T-helper 2 cell treated with Interferon-gamma antibody and Interleukin-4, amounts not matched to agents 100 ng/mL and 5 ng/mL, for 36 hours (primary cell): Measurements from ENCODE around the gene PDE3B. TPM values are rescaled to one million over a fixed set of nuclear protein-coding genes. Genes with fewer than 3 reads are reported as not detected.
"Not testable (repeated sequence)": the region's sequence is repeated elsewhere in the genome, so short reads cannot be mapped to it uniquely, and the experiment has no call there.

ENCODE experiments used
- intact Hi-C: fragments of 100-400 bp; cut with micrococcal nuclease; formaldehyde crosslinking; loops from one replicate; pipeline ENCODE4 v1.15.1; 2023
- total RNA-seq: library from RNA; stranded (reverse); gene quantifications from 2 replicates; pipeline ENCODE4 v1.2.3, GENCODE V29; 2022

The PDE3B gene
- total RNA-seq, 1 donor from 2014 or later, result 103 TPM

- intact Hi-C loops, result loop anchor here (2.0 to 10.0 kb wide), 2 partner anchors 249 to 433 kb away; partner anchors contain the start of gene CALCB
Observed at GRCh38 chr11:14641801-14642200, 1.8 kb upstream of the PDE3B start.

GRCh38 chr11:14642453-14642852, 1.2 kb upstream of the PDE3B start:
- intact Hi-C loops, result loop anchor here (2.0 to 10.0 kb wide), 2 partner anchors 248 to 432 kb away; partner anchors contain the start of gene CALCB

GRCh38 chr11:14642873-14643696, 519 bp upstream of the PDE3B start:
- intact Hi-C loops, result loop anchor here (1.0 to 10.0 kb wide), 3 partner anchors 65 to 432 kb away; partner anchors contain the start of gene CALCB

GRCh38 chr11:14644226-14645014, 816 bp downstream of the PDE3B start:
- intact Hi-C loops, result loop anchor here (1.0 to 10.0 kb wide), 5 partner anchors 50 to 430 kb away; partner anchors contain the start of genes CALCB and PSMA1

- intact Hi-C loops, result loop anchor here (1.0 to 10.0 kb wide), 5 partner anchors 50 to 430 kb away; partner anchors contain the start of genes CALCB and PSMA1
Observed at GRCh38 chr11:14645015-14645912, 1.7 kb downstream of the PDE3B start.

GRCh38 chr11:14645985-14646900, 2.6 kb downstream of the PDE3B start:
- intact Hi-C loops, result loop anchor here (1.0 to 10.0 kb wide), 8 partner anchors 51 to 429 kb away; partner anchors contain the start of genes CALCB, COPB1 and PSMA1

- intact Hi-C loops, result no loop called here
Observed at GRCh38 chr11:14650064-14650463, 6.5 kb downstream of the PDE3B start.

- intact Hi-C loops, result no loop called here
Observed at GRCh38 chr11:14653090-14653489, 9.5 kb downstream of the PDE3B start.

- intact Hi-C loops, result no loop called here
Observed at GRCh38 chr11:14655435-14655834, 11.8 kb downstream of the PDE3B start.

GRCh38 chr11:14656536-14657457, 13.2 kb downstream of the PDE3B start:
- intact Hi-C loops, result no loop called here

- intact Hi-C loops, result no loop called here
Observed at GRCh38 chr11:14657841-14658240, 14.2 kb downstream of the PDE3B start.

- intact Hi-C loops, result not testable (repeated sequence)
Observed at GRCh38 chr11:14664926-14665325, 21.3 kb downstream of the PDE3B start.

- intact Hi-C loops, result not testable (repeated sequence)
Observed at GRCh38 chr11:14667329-14667728, 23.7 kb downstream of the PDE3B start.

- intact Hi-C loops, result no loop called here
Observed at GRCh38 chr11:14668731-14669301, 25.2 kb downstream of the PDE3B start.

- intact Hi-C loops, result no loop called here
Observed at GRCh38 chr11:14669499-14669898, 25.9 kb downstream of the PDE3B start.

- intact Hi-C loops, result no loop called here
Observed at GRCh38 chr11:14669958-14670357, 26.4 kb downstream of the PDE3B start.

- intact Hi-C loops, result no loop called here
Observed at GRCh38 chr11:14672635-14673034, 29.0 kb downstream of the PDE3B start.

- intact Hi-C loops, result no loop called here
Observed at GRCh38 chr11:14673421-14673820, 29.8 kb downstream of the PDE3B start.
